COLO829 (cell line): ENCODE data around the gene ODAD4.

Source experiments
- DNase-seq: peaks from one replicate; pipeline ENCODE4 v3.0.0; 2012; ENCODE audit warnings: low spot score

Gene ODAD4

DNA sequence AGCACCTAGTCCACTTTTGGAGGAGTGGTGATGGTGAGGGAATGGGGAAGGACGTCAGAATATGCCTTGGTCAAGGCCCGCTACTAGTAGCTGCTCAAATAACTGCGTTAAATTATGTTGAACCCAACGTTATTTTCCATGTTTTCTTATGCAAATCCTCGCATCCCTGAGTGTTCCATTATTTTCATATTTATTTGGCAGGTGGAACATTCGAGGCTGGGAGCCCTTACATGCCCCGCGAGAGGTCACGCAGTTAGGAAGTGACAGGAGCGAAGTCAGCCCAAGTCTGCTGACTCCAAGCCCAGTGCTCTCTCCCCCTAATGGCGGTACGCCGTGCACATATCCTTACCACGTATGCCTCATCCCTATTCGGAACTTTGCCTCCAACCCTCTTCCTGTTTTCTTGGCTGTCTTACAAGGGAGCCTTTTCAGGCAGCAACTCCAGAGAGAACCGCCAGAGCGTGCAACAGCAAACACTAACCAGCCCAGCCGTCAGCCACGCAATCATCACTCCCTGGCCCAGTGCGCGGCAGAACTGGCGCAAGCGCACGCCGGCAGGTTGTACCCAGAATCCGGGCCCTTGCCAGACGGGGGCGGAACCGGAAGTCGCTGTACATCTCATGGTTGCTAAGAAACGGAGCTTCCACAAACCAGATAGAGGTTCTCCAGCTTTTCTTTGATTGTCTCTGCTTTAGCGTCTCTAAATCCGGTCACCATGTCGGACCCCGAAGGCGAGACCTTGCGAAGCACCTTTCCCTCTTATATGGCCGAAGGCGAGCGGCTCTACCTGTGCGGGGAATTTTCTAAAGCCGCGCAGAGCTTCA is at the start of gene ODAD4:
ODAD4 (plus strand) TSS at position 609 of the 824 bp plus-strand sequence; CDS start at position 716, 107 bp downstream.
- peak; percentile 99 for DNase-seq

DNA sequence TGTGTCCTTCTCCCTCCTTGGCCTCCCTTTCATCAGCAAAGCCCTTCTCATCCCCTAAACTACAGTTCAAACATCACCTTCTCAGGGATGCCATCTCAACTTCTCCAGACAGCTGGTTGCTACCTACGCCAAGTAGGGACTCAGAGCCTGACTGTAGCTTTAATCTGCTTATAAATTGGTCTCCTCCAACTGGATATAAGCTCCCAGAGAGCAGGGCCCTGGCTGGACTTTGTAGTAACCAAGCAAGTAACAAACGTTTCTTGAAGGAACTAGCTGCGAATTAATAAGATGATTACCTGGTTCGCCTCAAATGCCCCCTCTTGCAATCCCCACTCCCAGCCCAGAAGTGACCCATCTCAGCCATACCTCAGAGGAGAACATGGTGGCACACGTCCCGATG is 47.7 kb upstream of the ODAD4 start:
- DNase-seq, result no peak

DNA sequence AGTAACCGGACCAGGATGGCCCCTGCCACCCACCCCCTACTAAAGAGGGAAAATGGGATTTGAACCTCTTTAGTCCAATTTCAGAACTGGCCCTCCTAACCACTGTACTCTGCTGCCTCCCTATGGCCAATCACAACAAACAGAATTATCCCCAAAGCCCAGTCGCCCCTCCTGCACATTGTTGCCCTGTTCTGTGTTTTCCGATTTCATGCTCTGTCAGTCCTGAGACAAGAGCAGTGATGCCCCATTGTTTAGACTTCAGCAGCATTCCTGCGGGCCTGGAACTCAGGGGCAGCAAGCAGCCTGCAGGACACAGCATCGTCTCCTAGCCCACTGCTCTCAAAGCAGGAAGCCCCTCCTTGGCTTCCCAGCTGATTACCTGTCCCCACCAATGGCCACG is 44.7 kb upstream of the ODAD4 start:
- no peak for DNase-seq

- no peak for DNase-seq
These were observed 42.0 kb upstream of the ODAD4 start for GRCh38 chr17:41888332-41888965.

GRCh38 chr17:41891135-41892020 is 39.0 kb upstream of the ODAD4 start:
- DNase-seq, result no peak

GRCh38 chr17:41892021-41892376 is 38.4 kb upstream of the ODAD4 start:
- DNase-seq, result no peak

GRCh38 chr17:41893384-41893783 is 37.0 kb upstream of the ODAD4 start:
- no peak for DNase-seq

- no peak for DNase-seq
These were observed 35.6 kb upstream of the ODAD4 start for GRCh38 chr17:41894791-41895331.

DNA sequence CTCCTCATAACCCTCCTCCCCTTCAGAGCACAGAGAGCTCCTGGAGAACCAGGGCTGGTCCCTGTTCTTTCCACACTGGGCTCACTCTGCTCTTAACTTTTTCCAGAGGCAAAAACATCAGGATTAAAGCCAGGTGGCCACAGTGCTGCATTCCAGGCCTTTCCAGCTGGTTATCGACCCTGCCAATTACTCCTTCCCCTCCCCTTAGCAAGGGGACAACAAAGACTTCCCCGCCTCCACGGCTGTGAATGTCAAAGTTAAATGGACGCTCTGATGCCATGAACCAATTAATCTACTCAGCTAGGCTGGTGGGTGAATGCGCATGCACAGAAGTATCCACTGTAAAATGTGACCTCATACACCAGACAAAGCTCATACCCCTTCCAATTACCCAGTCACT is 34.8 kb upstream of the ODAD4 start:
- DNase-seq, result no peak

GRCh38 chr17:41896726-41897125 is 33.7 kb upstream of the ODAD4 start:
- DNase-seq, result no peak

DNA sequence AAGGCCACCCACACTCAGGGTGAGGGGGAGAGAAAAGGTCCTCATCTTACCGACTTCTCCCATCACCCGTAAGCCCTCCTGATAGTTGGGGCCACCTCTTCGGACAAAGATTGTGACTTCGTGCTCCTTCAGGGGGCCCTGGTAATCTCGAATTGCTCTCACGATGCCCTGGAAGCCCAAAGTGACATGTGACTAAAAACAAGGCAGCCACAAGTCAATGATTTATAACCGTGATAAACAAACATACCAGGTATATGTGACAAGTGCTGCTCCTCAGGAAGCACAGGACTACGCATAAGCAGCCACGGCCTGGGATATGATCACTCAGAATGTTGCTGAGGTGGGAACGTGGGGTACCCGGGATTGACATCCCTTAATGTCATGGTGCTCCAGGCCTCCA is 28.8 kb upstream of the ODAD4 start:
- DNase-seq, result no peak

DNA sequence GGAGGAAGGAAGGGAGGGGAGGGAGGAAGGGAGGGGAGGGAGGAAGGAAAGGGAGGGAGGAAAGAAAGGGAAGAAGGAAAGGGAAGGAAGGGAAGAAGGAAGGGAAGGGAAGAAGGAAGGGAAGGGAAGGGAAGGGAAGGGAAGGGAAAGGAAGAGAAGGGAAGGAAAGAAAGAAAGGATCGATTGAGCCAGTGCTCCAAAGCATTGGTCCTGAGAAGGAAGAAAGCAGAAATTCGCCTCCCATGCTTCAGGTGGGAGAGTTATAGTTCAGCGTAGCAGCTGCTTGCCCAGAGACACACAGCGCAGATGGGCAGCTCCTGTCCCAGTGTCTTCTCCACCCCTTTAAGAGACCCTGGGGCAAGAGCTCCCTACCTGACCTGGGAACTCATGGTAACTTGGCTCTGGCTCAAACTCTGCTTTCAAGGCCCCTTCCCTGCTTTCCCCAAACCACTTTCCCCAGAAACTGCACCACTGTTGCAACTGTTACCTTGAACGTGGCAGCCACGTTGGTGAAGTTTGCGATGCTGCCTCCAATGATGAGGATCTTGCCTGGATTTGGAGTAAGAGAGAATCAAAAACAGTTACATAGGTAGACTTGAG is 26.1 kb upstream of the ODAD4 start:
- DNase-seq, result no peak

GRCh38 chr17:41905172-41905571 is 25.2 kb upstream of the ODAD4 start:
- DNase-seq, result no peak

DNA sequence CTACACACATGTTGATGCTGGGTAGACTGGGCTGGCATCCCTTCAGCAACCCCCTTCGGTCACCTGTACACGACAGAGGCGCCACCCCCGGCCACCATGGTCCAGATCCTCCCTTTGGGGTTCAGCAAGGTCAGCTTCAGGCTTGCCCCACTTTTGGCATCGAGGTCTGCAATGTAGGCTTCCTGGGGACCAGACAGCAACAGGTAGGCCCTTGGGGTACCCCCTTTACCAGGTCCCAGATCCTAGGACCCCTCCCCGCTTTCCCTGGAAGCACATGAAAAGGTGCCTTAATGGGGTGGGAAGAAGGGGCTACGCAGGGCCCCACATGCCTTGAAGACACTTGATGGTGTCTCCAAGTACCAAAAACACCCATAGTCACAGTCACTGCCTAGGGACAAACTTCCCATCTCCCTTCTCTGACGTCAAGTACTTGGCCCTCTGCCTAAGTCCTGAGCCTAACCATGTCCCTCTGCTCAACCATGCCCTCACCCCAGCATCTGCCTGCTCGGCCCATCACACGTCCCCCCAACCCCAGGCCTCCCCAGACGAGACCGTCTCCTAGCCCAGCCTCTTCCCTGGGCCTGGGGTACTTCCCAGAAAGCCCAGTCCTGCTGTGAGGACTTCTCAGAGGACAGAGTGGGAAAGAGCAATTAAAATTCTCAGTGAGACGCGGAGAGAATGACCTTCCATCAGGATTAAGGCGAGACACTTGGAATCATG is 23.8 kb upstream of the ODAD4 start:
- DNase-seq, result no peak

GRCh38 chr17:41907185-41907556 is 23.2 kb upstream of the ODAD4 start:
- DNase-seq, result no peak

- DNase-seq, result no peak
These were observed 22.5 kb upstream of the ODAD4 start for GRCh38 chr17:41907633-41908539.

DNA sequence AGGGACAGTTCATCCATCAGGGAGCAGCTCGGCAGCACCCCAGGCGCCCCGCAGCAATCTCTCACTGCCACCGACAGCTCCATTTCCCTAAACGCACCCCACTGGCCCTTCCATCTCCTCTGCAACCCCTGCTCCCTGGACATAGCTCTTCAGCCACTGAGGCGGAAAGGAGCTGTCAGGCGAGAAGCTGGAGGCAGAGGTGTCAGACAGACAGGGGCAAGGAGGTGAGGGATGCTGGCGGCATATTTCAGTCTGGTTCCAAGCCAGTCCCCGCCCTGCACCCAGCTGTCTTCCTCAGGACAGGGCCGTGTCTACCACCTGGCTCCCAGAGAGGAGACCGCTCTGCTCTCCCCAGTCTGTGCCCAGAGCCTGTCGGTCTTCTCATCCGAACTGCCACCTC is 21.3 kb upstream of the ODAD4 start:
- no peak for DNase-seq

DNA sequence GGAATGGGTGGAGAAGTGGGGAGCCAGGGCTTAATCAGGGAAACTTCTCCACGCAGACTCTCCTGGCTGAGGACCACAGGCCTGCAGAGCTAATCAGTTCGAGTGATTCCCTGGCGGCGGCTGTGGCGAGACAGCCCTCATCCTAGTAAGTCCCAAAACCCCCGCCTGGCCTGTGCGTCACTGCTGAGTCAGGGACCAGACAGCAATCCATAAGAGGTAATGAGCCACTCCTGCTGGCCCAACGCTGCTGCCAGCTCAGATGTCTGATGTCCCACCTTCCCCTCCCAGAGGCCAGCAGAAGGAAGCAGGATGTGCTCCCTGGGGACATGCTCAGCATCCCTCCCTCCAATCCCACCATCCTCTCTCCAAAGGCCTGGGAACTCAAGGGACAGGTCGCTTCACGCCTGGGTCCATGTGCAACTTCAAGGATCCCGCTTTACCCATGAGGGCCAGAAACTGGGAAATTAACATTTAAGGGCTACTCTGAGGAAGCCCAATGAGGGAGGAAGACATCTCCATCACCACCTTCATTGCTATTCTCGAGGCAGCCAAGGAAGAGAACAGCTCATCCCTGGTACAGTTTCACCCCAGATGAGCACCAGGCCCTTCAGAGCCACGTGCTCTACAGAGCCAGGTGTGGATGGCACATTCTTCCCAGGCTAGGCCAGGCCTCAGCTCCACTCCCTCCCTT is 19.6 kb upstream of the ODAD4 start:
- no peak for DNase-seq

DNA sequence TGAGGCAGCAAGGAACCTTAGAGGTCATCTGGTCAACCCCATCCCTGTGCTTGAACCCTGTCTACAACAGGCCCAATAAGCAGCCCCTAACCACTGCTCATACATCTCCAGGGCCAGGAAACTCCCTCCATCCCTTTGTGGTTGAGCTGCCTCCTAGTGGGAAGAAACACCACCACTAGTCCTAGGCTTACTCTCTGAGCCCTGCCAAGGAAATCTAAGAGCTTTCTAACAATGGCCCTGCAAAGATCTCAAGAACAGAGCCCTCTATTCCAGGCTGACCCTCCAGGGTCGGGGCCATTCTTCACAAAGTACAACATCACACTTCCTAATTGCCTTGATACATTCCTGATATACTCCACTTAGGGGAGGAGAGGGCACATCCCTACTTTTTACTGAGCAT is 17.5 kb upstream of the ODAD4 start:
- no peak for DNase-seq

GRCh38 chr17:41913798-41914197 is 16.6 kb upstream of the ODAD4 start:
- DNase-seq, result no peak
